Prostate gland (tissue), 2 donors: ENCODE data around the gene PSD4. TPM values are rescaled to one million over a fixed set of nuclear protein-coding genes. Genes with fewer than 3 reads are reported as not detected.

Source experiments
- DNase-seq: peaks from one replicate; pipeline ENCODE4 v3.0.0-alpha.2; 2019; ENCODE audit warnings: low spot score
- H3K27ac ChIP-seq, 2 donors: fragments of 200-600 bp; sonication (generic); 2 replicates each; pipeline ENCODE4 v1.5.1; 2017 to 2019
- H3K27me3 ChIP-seq: fragments of 200-600 bp; sonication (generic); replicated peaks from 2 replicates; pipeline ENCODE4 v1.5.1; 2019; ENCODE audit not compliant: insufficient read depth
- H3K36me3 ChIP-seq, 2 donors: fragments of 200-600 bp; sonication (generic); 1 replicate in 1 of 2; 2 replicates in 1 of 2; pipeline versions ENCODE4 v1.5.1 to v1.8.1; 2017 to 2019
- H3K4me1 ChIP-seq: fragments of 200-600 bp; sonication (generic); replicated peaks from 2 replicates; pipeline ENCODE4 v1.5.1; 2019
- H3K4me3 ChIP-seq, 2 donors: fragments of 200-600 bp; sonication (generic); 2 replicates each; pipeline ENCODE4 v1.5.1; 2017 to 2019
- H3K9me3 ChIP-seq: fragments of 200-600 bp; sonication (generic); 2 replicates; pipeline ENCODE4 v1.5.1; 2017
- POLR2A ChIP-seq: fragments of 450-650 bp; IDR thresholded peaks from one replicate; pipeline ENCODE4 v1.6.1; 2016; ENCODE audit warnings: antibody characterized with exemption, mild to moderate bottlenecking
- POLR2AphosphoS5 ChIP-seq: sonication (generic); formaldehyde crosslinking; IDR thresholded peaks from one replicate; pipeline ENCODE4 v1.6.1; 2017; ENCODE audit warnings: antibody characterized with exemption
- WGBS: methylation state at CpG from one replicate; pipeline ENCODE4 v1.1.5; 2018; 5-methylcytosine and 5-hydroxymethylcytosine counted together
- intact Hi-C: fragments of 100-400 bp; cut with DNase I; formaldehyde crosslinking; loops from one replicate; pipeline ENCODE4 v1.14.2; 2022
- total RNA-seq, 2 donors: library from RNA; depleted of rRNA; stranded (reverse); fragments of >200 nt; gene quantifications; one replicate each; pipeline ENCODE4 v1.1.0, GENCODE V29; 2016
- TF ChIP-seq, protein P1 (sequence below), 4 experiments: fragments of 200-600 bp in 2 of 4; fragments of 450-650 bp in 2 of 4; sonication (generic) in 2 of 4; IDR thresholded peaks; 1 replicate in 3 of 4; 2 replicates in 1 of 4; pipeline ENCODE4 v1.5.1; 2016 to 2019; ENCODE audit warnings: antibody characterized with exemption in 4 of 4, mild to moderate bottlenecking in 2 of 4, moderate library complexity in 2 of 4

Gene PSD4
- total RNA-seq, 2 donors from 2014 or later, result 139 to 221 TPM

DNA sequence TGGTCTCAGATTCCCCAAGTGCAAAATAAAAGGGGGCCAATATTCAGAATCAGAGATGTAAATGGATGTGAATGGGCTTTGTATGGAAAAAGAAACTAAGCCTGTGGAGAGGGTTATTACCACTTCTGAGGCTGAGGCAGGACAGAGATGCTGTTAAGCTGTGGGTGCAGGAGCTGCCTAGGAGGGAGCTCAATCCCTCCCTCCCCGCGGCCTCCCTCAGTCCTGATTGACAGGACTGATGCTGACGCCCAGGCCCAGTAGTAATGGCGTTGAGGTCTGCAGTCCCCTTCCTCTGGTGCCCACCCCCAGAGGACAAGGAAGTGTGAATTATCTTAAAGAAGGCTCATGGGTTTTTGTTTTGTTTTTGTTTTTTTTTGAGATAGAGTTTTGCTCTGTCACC is 40.4 kb downstream of the PSD4 start:
- Histone ChIP-seq H3K4me1 (no peaks in the 10 kb centered on the region), H3K27ac (no peak overlapping the region), H3K27me3 (no peaks in the 10 kb centered on the region), H3K4me3 (no peak overlapping the region), H3K36me3 (no peaks in the 10 kb centered on the region), H3K9me3 (no peaks in the 10 kb centered on the region)
- DNase-seq, result no peak
- intact Hi-C loops, result no loop called here
- WGBS, result 80% methylated on average over 4 of the region's 4 CpGs
- TF ChIP-seq POLR2A (no peak), POLR2AphosphoS5 (no peak)

DNA sequence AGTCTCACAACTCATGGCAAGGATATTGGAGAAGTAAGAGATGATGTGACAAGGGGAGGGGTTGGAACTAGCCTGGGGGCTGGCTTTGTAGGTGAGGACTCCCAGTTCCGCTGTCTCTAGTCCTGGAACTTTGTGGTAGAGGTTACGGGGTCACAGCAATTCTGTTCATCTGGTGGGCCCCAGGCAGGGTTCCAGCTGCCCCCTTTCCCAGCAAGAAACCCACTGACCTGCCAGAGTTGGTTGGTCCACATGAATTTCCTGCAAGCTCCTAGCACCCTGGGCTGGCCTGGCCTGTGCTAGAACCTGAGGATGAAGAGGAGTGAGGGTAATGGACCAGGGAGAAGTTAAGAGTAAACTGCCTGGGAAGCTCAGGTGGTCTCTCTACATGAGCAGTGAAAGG is 41.3 kb downstream of the PSD4 start:
- H3K27ac ChIP-seq, result no peak overlapping the region
- H3K36me3 ChIP-seq, result no peaks in the 10 kb centered on the region
- 93% methylated on average over 2 of the region's 2 CpGs for WGBS
- H3K4me1 ChIP-seq, result no peaks in the 10 kb centered on the region
- DNase-seq, result no peak
- no peak overlapping the region for H3K4me3 ChIP-seq
- no peaks in the 10 kb centered on the region for H3K27me3 ChIP-seq
- H3K9me3 ChIP-seq, result no peaks in the 10 kb centered on the region
- TF ChIP-seq POLR2AphosphoS5 (no peak), POLR2A (no peak)
- TF ChIP-seq, protein P1, sequence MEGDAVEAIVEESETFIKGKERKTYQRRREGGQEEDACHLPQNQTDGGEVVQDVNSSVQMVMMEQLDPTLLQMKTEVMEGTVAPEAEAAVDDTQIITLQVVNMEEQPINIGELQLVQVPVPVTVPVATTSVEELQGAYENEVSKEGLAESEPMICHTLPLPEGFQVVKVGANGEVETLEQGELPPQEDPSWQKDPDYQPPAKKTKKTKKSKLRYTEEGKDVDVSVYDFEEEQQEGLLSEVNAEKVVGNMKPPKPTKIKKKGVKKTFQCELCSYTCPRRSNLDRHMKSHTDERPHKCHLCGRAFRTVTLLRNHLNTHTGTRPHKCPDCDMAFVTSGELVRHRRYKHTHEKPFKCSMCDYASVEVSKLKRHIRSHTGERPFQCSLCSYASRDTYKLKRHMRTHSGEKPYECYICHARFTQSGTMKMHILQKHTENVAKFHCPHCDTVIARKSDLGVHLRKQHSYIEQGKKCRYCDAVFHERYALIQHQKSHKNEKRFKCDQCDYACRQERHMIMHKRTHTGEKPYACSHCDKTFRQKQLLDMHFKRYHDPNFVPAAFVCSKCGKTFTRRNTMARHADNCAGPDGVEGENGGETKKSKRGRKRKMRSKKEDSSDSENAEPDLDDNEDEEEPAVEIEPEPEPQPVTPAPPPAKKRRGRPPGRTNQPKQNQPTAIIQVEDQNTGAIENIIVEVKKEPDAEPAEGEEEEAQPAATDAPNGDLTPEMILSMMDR (IDR thresholded peaks at IDR 0.05), result no peak
- intact Hi-C loops, result no loop called here

DNA sequence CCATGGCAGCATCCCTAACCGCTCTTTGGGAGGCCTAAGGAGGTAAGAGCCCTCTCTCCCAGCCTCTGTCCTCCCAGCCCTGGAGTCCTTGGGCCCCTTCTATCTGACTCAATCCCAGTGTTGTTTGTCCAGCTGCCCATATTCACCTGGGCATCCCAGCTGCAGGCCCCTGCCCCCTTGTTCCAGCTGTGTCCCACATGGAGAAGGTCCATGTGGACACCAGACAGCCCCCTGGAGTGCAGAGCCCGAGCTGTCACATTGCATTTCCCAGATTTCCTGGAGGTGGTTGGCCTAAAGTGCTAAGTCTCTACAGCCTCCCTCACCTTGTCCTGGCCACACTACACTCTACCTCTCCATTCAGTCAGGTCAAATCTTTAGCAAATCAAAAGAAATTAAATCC is 42.5 kb downstream of the PSD4 start:
- Histone ChIP-seq H3K4me3 (no peak overlapping the region), H3K9me3 (no peaks in the 10 kb centered on the region), H3K27me3 (no peaks in the 10 kb centered on the region), H3K4me1 (no peaks in the 10 kb centered on the region), H3K36me3 (no peaks in the 10 kb centered on the region), H3K27ac (no peak overlapping the region)
- intact Hi-C loops, result no loop called here
- WGBS, result 96% methylated on average over 2 of the region's 2 CpGs
- TF ChIP-seq, protein P1 (IDR thresholded peaks at IDR 0.05), result no peak
- no peak for TF ChIP-seq POLR2AphosphoS5
- TF ChIP-seq POLR2A, result no peak
- DNase-seq, result no peak

DNA sequence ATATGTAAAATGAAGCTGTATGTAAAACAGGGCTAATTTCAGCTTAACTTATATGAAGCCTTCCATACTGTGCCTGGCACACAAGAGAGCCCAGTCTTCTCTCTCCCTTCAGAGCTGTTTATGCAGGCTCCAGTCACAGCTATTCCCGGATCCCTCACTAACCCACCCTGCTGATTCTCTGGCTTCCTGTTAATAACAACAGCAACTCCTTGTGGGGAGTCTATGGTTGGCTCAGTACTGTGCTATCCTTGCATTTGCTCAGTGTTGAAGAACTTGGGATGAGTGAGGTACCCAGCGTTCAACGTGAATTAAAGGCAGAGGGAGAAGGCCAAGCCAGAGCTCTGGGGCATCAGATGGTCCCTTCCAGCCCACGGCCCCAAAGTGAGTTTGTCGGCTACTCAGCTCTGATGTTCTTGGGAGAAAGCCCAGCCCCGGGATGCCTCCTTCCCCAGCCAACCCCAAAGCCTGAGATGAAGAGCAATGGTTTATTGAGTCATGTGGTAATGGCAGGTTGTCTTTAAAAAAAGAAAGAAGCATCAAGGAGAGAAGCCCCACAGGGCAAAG is 43.2 kb downstream of the PSD4 start:
- Histone ChIP-seq H3K36me3 (no peaks in the 10 kb centered on the region), H3K4me3 (no peak overlapping the region), H3K27ac (no peak overlapping the region), H3K27me3 (no peaks in the 10 kb centered on the region), H3K4me1 (no peaks in the 10 kb centered on the region), H3K9me3 (no peaks in the 10 kb centered on the region)
- TF ChIP-seq POLR2AphosphoS5 (no peak), POLR2A (no peak)
- TF ChIP-seq, protein P1 (IDR thresholded peaks at IDR 0.05), result no peak
- intact Hi-C loops, result no loop called here
- no peak for DNase-seq
- 73% methylated on average over 6 of the region's 6 CpGs for whole genome bisulfite sequencing

DNA sequence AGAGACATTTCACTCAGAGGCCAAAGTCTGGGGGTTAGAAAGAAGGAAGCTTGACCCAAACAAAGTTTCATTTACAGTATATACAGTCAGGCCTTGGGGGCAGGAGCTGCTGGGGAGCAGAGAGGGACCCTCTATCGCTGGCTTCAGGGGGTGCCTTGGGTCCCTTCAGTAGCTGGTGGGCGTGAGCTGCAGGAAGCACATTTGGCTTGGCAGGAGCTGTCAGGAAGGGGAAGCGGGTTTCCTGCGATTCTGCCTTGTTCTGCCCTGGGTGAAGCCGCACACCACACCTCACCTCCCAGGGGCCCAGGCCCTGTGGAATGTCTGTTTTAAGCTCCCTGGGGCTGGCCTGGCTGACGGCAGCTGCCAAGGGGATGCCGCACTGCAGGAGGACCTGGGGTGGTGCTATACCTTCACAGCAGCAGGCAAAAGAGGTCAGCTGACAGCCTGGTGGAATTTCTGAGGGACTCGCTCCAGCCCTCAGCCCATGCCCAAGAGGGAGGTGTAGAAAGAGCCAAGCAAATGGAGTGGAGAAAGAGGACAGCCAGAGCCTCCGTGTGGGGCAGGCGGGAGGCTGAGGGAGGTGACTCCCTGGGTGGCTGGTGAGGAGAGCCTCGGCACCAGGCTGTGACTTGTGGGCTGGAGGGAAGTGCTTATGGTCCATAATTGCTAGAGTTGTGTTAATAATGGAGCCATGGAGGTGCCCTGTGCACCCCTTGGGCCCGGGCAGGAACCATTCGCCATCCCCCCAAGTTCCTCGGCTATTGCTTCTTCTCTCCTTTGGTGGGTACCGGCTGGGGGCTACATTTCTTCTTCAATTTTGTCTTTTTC is 43.9 kb downstream of the PSD4 start:
- 78% methylated on average over 15 of the region's 15 CpGs for WGBS
- Histone ChIP-seq H3K4me3 (no peak overlapping the region), H3K27me3 (no peaks in the 10 kb centered on the region), H3K9me3 (no peaks in the 10 kb centered on the region), H3K36me3 (no peaks in the 10 kb centered on the region), H3K27ac (no peak overlapping the region), H3K4me1 (no peaks in the 10 kb centered on the region)
- intact Hi-C loops, result no loop called here
- no peak for DNase-seq
- TF ChIP-seq POLR2AphosphoS5, result no peak
- TF ChIP-seq, protein P1 (IDR thresholded peaks at IDR 0.05), result no peak
- no peak for TF ChIP-seq POLR2A
